Adipocyte (in vitro differentiated cells): Measurements from ENCODE around the gene RIPOR3.

Experiments used
- DNase-seq: peaks from one replicate; pipeline ENCODE4 v3.0.0-alpha.2; 2015; ENCODE audit warnings: low read depth
- H3K27me3 ChIP-seq: replicated peaks from 2 replicates; pipeline ENCODE4 v1.7.0; 2013; ENCODE audit warnings: mild to moderate bottlenecking, low read length, moderate library complexity; ENCODE audit not compliant: control insufficient read depth, insufficient read depth
- H3K36me3 ChIP-seq: 2 replicates; pipeline ENCODE4 v1.7.0; 2013; ENCODE audit warnings: low read length, mild to moderate bottlenecking, moderate library complexity; ENCODE audit not compliant: control insufficient read depth, insufficient read depth, severe bottlenecking
- H3K4me1 ChIP-seq: 2 replicates; pipeline ENCODE4 v1.7.0; 2013; ENCODE audit warnings: mild to moderate bottlenecking, low read length, moderate library complexity; ENCODE audit not compliant: control insufficient read depth, insufficient read depth
- H3K4me3 ChIP-seq: 2 replicates; pipeline ENCODE4 v1.7.0; 2013; ENCODE audit warnings: mild to moderate bottlenecking, low read length, moderate library complexity
- H3K9ac ChIP-seq: 2 replicates; pipeline ENCODE4 v1.7.0; 2013; ENCODE audit warnings: mild to moderate bottlenecking, low read length, moderate library complexity
- H3K9me3 ChIP-seq: 2 replicates; pipeline ENCODE4 v1.7.0; 2013; ENCODE audit warnings: mild to moderate bottlenecking, low read length, moderate library complexity; ENCODE audit not compliant: control insufficient read depth

The RIPOR3 gene

GRCh38 chr20:50567860-50568548 is 123.3 kb downstream of the RIPOR3 start:
- no peak for DNase-seq
- Histone ChIP-seq H3K36me3 (peaks cover 53% of the 10 kb centered on the region), H3K4me1 (peaks cover 48% of the 10 kb centered on the region), H3K9ac (no peak overlapping the region), H3K27me3 (no peaks in the 10 kb centered on the region), H3K9me3 (no peaks in the 10 kb centered on the region), H3K4me3 (no peak overlapping the region)

- no peak for DNase-seq
- no peaks in the 10 kb centered on the region for H3K27me3 ChIP-seq
- H3K9ac ChIP-seq, result no peak overlapping the region
- H3K9me3 ChIP-seq, result no peaks in the 10 kb centered on the region
- H3K4me3 ChIP-seq, result no peak overlapping the region
- peaks cover 70% of the 10 kb centered on the region for H3K36me3 ChIP-seq
- peaks cover 49% of the 10 kb centered on the region for H3K4me1 ChIP-seq
These were observed 125.5 kb downstream of the RIPOR3 start for GRCh38 chr20:50565871-50566270.

- no peak overlapping the region for H3K9ac ChIP-seq
- peaks cover 70% of the 10 kb centered on the region for H3K36me3 ChIP-seq
- H3K9me3 ChIP-seq, result no peaks in the 10 kb centered on the region
- H3K4me3 ChIP-seq, result no peak overlapping the region
- peaks cover 49% of the 10 kb centered on the region for H3K4me1 ChIP-seq
- no peaks in the 10 kb centered on the region for H3K27me3 ChIP-seq
- no peak for DNase-seq
These were observed 126.0 kb downstream of the RIPOR3 start for GRCh38 chr20:50565383-50565782.

GRCh38 chr20:50563133-50563944 is 128.0 kb downstream of the RIPOR3 start:
- Histone ChIP-seq H3K9ac (no peak overlapping the region), H3K36me3 (peaks cover 57% of the 10 kb centered on the region), H3K27me3 (no peaks in the 10 kb centered on the region), H3K4me1 (peaks cover 54% of the 10 kb centered on the region), H3K9me3 (no peaks in the 10 kb centered on the region), H3K4me3 (no peak overlapping the region)
- no peak for DNase-seq

GRCh38 chr20:50562262-50562701 is 129.1 kb downstream of the RIPOR3 start:
- DNase-seq, result no peak
- H3K9ac ChIP-seq, result no peak overlapping the region
- peaks cover 56% of the 10 kb centered on the region for H3K36me3 ChIP-seq
- no peak overlapping the region for H3K4me3 ChIP-seq
- H3K9me3 ChIP-seq, result no peaks in the 10 kb centered on the region
- H3K27me3 ChIP-seq, result no peaks in the 10 kb centered on the region
- H3K4me1 ChIP-seq, result peaks cover 45% of the 10 kb centered on the region

GRCh38 chr20:50561379-50562078 is 129.8 kb downstream of the RIPOR3 start:
- peak; percentile 97 for DNase-seq

GRCh38 chr20:50560867-50561266 is 130.5 kb downstream of the RIPOR3 start:
- Histone ChIP-seq H3K9me3 (no peaks in the 10 kb centered on the region), H3K27me3 (no peaks in the 10 kb centered on the region), H3K9ac (peak overlapping the region; percentile 1), H3K4me1 (peaks cover 34% of the 10 kb centered on the region), H3K36me3 (peaks cover 51% of the 10 kb centered on the region), H3K4me3 (peak overlapping the region; percentile 4)
- DNase-seq, result no peak

More at GRCh38 chr20:50561379-50562078, 129.8 kb downstream of the RIPOR3 start:
- Histone ChIP-seq H3K27me3 (no peaks in the 10 kb centered on the region), H3K9me3 (no peaks in the 10 kb centered on the region), H3K4me1 (peaks cover 40% of the 10 kb centered on the region), H3K4me3 (peak overlapping the region; percentile 4), H3K36me3 (peaks cover 57% of the 10 kb centered on the region), H3K9ac (peak overlapping the region; percentile 1)

- H3K4me1 ChIP-seq, result peaks cover 32% of the 10 kb centered on the region
- no peaks in the 10 kb centered on the region for H3K27me3 ChIP-seq
- H3K36me3 ChIP-seq, result peaks cover 44% of the 10 kb centered on the region
- no peak for DNase-seq
- no peak overlapping the region for H3K9ac ChIP-seq
- H3K4me3 ChIP-seq, result no peak overlapping the region
- H3K9me3 ChIP-seq, result peaks cover 2% of the 10 kb centered on the region
These were observed 131.3 kb downstream of the RIPOR3 start for GRCh38 chr20:50559856-50560638.

- Histone ChIP-seq H3K4me3 (no peak overlapping the region), H3K36me3 (peaks cover 40% of the 10 kb centered on the region), H3K4me1 (peaks cover 34% of the 10 kb centered on the region), H3K9ac (no peak overlapping the region), H3K27me3 (no peaks in the 10 kb centered on the region), H3K9me3 (peaks cover 3% of the 10 kb centered on the region)
- DNase-seq, result no peak
These were observed 132.2 kb downstream of the RIPOR3 start for GRCh38 chr20:50559149-50559548.

- Histone ChIP-seq H3K4me1 (peaks cover 39% of the 10 kb centered on the region), H3K36me3 (peaks cover 38% of the 10 kb centered on the region), H3K27me3 (no peaks in the 10 kb centered on the region), H3K9ac (no peak overlapping the region), H3K4me3 (no peak overlapping the region), H3K9me3 (peaks cover 3% of the 10 kb centered on the region)
- peak; percentile 70 for DNase-seq
These were observed 132.8 kb downstream of the RIPOR3 start for GRCh38 chr20:50558483-50558925.
